Neutrophil (primary cell): ENCODE results near the gene CORO2A.

Experiments used
- H3K27ac ChIP-seq: fragments of 200-600 bp; sonication (generic); 2 replicates; pipeline ENCODE4 v1.5.1; 2016; ENCODE audit warnings: mild to moderate bottlenecking, moderate library complexity
- H3K27me3 ChIP-seq: fragments of 200-600 bp; sonication (generic); 2 replicates; pipeline ENCODE4 v1.6.0; 2016; ENCODE audit warnings: mild to moderate bottlenecking
- H3K36me3 ChIP-seq: fragments of 200-600 bp; sonication (generic); 2 replicates; pipeline ENCODE4 v1.5.1; 2017
- H3K4me1 ChIP-seq, 2 experiments: fragments of 200-600 bp in 1 of 2; sonication (generic) in 1 of 2; 1 replicate in 1 of 2; 2 replicates in 1 of 2; pipeline versions ENCODE4 v1.5.1 to v1.6.1; 2013 to 2016; ENCODE audit warnings: low read depth in 1 of 2, low read length in 1 of 2, mild to moderate bottlenecking in 1 of 2, moderate library complexity in 1 of 2; ENCODE audit not compliant: control insufficient read depth in 1 of 2, insufficient read depth in 1 of 2
- H3K4me3 ChIP-seq, 2 experiments: fragments of 200-600 bp in 1 of 2; sonication (generic) in 1 of 2; 1 replicate in 1 of 2; 2 replicates in 1 of 2; pipeline ENCODE4 v1.5.1; 2013 to 2016; ENCODE audit warnings: low read depth in 1 of 2, low read length in 1 of 2, mild to moderate bottlenecking in 1 of 2, moderate library complexity in 1 of 2
- H3K9me3 ChIP-seq: fragments of 200-600 bp; sonication (generic); 2 replicates; pipeline ENCODE4 v1.5.1; 2016
- CTCF ChIP-seq: fragments of 200-600 bp; sonication (generic); IDR thresholded peaks from 2 replicates; pipeline ENCODE4 v1.5.1; 2016; ENCODE audit warnings: antibody characterized with exemption

The CORO2A gene

GRCh38 chr9:98229620-98230019 lies 37.2 kb upstream of the CORO2A start:
- no peaks in the 10 kb centered on the region for H3K9me3 ChIP-seq
- H3K27me3 ChIP-seq: no peaks in the 10 kb centered on the region
- H3K4me1 ChIP-seq: peaks cover 57 to 67% of the 10 kb centered on the region in 2 experiments
- peaks cover 58% of the 10 kb centered on the region for H3K36me3 ChIP-seq
- TF ChIP-seq CTCF: no peak
- H3K27ac ChIP-seq: peak overlapping the region; percentile 81
- H3K4me3 ChIP-seq: no peak overlapping the region

- no peaks in the 10 kb centered on the region for H3K27me3 ChIP-seq
- no peaks in the 10 kb centered on the region for H3K9me3 ChIP-seq
- H3K4me3 ChIP-seq: peak overlapping the region; percentile 30 to 43
- H3K4me1 ChIP-seq: peaks cover 57 to 62% of the 10 kb centered on the region in 2 experiments
- peaks cover 58% of the 10 kb centered on the region for H3K36me3 ChIP-seq
- peak overlapping the region; percentile 81 for H3K27ac ChIP-seq
- no peak for TF ChIP-seq CTCF
Observed at GRCh38 chr9:98229090-98229395, 36.6 kb upstream of the CORO2A start.

GRCh38 chr9:98228392-98229089 lies 36.1 kb upstream of the CORO2A start:
- Histone ChIP-seq H3K9me3 (no peaks in the 10 kb centered on the region), H3K36me3 (peaks cover 56% of the 10 kb centered on the region), H3K4me1 (peaks cover 56 to 59% of the 10 kb centered on the region in 2 experiments), H3K4me3 (peak overlapping the region; percentile 30 to 43), H3K27ac (peak overlapping the region; percentile 81), H3K27me3 (no peaks in the 10 kb centered on the region)
- TF ChIP-seq CTCF: no peak

- Histone ChIP-seq H3K9me3 (no peaks in the 10 kb centered on the region), H3K36me3 (peaks cover 56% of the 10 kb centered on the region), H3K27me3 (no peaks in the 10 kb centered on the region), H3K4me1 (peaks cover 55 to 59% of the 10 kb centered on the region in 2 experiments), H3K4me3 (no peak overlapping the region), H3K27ac (peak overlapping the region; percentile 81)
- no peak for TF ChIP-seq CTCF
Observed at GRCh38 chr9:98227883-98228282, 35.4 kb upstream of the CORO2A start.

GRCh38 chr9:98226957-98227356 lies 34.5 kb upstream of the CORO2A start:
- Histone ChIP-seq H3K27me3 (no peaks in the 10 kb centered on the region), H3K27ac (no peak overlapping the region), H3K4me3 (no peak overlapping the region), H3K9me3 (no peaks in the 10 kb centered on the region), H3K4me1 (peaks cover 46 to 51% of the 10 kb centered on the region in 2 experiments), H3K36me3 (peaks cover 63% of the 10 kb centered on the region)
- no peak for TF ChIP-seq CTCF
